IPS DF 6.9 (cell line): ENCODE data around the gene MEIKIN.
"Not testable (repeated sequence)": the region's sequence is repeated elsewhere in the genome, so short reads cannot be mapped to it uniquely, and the experiment has no call there.

Experiments used
- DNase-seq: peaks from one replicate; pipeline ENCODE4 v3.0.0-alpha.2; 2013; ENCODE audit warnings: low read depth, low spot score
- H3K27ac ChIP-seq: one replicate; pipeline ENCODE4 v1.5.1; 2013; ENCODE audit warnings: low read length, control low read depth
- H3K27me3 ChIP-seq: 2 replicates; pipeline ENCODE4 v1.6.1; 2013; ENCODE audit warnings: mild to moderate bottlenecking, low read length; ENCODE audit not compliant: control insufficient read depth, insufficient read depth
- H3K36me3 ChIP-seq: 2 replicates; pipeline ENCODE4 v1.6.1; 2013; ENCODE audit warnings: low read length; ENCODE audit not compliant: control insufficient read depth, insufficient read depth
- H3K4me1 ChIP-seq: 2 replicates; pipeline ENCODE4 v1.6.1; 2013; ENCODE audit warnings: low read length; ENCODE audit not compliant: control insufficient read depth, insufficient read depth
- H3K4me3 ChIP-seq: 2 replicates; pipeline ENCODE4 v1.5.1; 2013; ENCODE audit warnings: mild to moderate bottlenecking, low read length
- H3K9me3 ChIP-seq: 2 replicates; pipeline ENCODE4 v1.6.1; 2013; ENCODE audit warnings: low read length, inconsistent platforms; ENCODE audit not compliant: control insufficient read depth, insufficient read depth
- WGBS: extraction: QIAGEN DNeasy Blood & Tissue Kit; methylation state at CpG from one replicate; pipeline ENCODE4 v1.1.7; 2013; ENCODE audit warnings: mixed read lengths, missing lambda C conversion rate; ENCODE audit not compliant: insufficient read length, insufficient coverage; 5-methylcytosine and 5-hydroxymethylcytosine counted together

MEIKIN gene

GRCh38 chr5:131854134-131854533 is 91.3 kb downstream of the MEIKIN start:
- Histone ChIP-seq H3K4me3 (no peak overlapping the region), H3K36me3 (no peaks in the 10 kb centered on the region), H3K27me3 (no peaks in the 10 kb centered on the region), H3K27ac (no peak overlapping the region), H3K4me1 (no peaks in the 10 kb centered on the region), H3K9me3 (no peaks in the 10 kb centered on the region)
- no peak for DNase-seq

GRCh38 chr5:131848662-131849061 is 96.8 kb downstream of the MEIKIN start:
- H3K27me3 ChIP-seq, result no peaks in the 10 kb centered on the region
- no peak overlapping the region for H3K4me3 ChIP-seq
- H3K36me3 ChIP-seq, result no peaks in the 10 kb centered on the region
- H3K9me3 ChIP-seq, result no peaks in the 10 kb centered on the region
- no peak for DNase-seq
- H3K4me1 ChIP-seq, result no peaks in the 10 kb centered on the region
- no peak overlapping the region for H3K27ac ChIP-seq
- no CpG with 5 or more reads among the region's 2 CpGs for WGBS

GRCh38 chr5:131846536-131846935 is 98.9 kb downstream of the MEIKIN start:
- Histone ChIP-seq H3K9me3 (no peaks in the 10 kb centered on the region), H3K27ac (no peak overlapping the region), H3K4me1 (no peaks in the 10 kb centered on the region), H3K36me3 (no peaks in the 10 kb centered on the region), H3K4me3 (no peak overlapping the region), H3K27me3 (no peaks in the 10 kb centered on the region)
- no CpG with 5 or more reads among the region's 1 CpG for WGBS
- DNase-seq, result no peak

GRCh38 chr5:131845828-131846227 is 99.6 kb downstream of the MEIKIN start:
- Histone ChIP-seq H3K27me3 (no peaks in the 10 kb centered on the region), H3K4me1 (no peaks in the 10 kb centered on the region), H3K4me3 (no peak overlapping the region), H3K36me3 (no peaks in the 10 kb centered on the region), H3K27ac (no peak overlapping the region), H3K9me3 (no peaks in the 10 kb centered on the region)
- no peak for DNase-seq

- H3K4me1 ChIP-seq, H3K4me3 ChIP-seq, H3K27me3 ChIP-seq, H3K9me3 ChIP-seq, DNase-seq, H3K36me3 ChIP-seq, H3K27ac ChIP-seq: not testable (repeated sequence)
- no CpG with 5 or more reads among the region's 1 CpG for WGBS
Measured at GRCh38 chr5:131842971-131843370, 102.5 kb downstream of the MEIKIN start.

- not testable (repeated sequence) for H3K9me3 ChIP-seq, H3K4me3 ChIP-seq, H3K27ac ChIP-seq, H3K4me1 ChIP-seq, H3K36me3 ChIP-seq, H3K27me3 ChIP-seq, DNase-seq
- WGBS, result no CpG with 5 or more reads among the region's 2 CpGs
Measured at GRCh38 chr5:131832702-131833101, 112.8 kb downstream of the MEIKIN start.

- Histone ChIP-seq H3K4me1 (no peaks in the 10 kb centered on the region), H3K36me3 (no peaks in the 10 kb centered on the region), H3K9me3 (no peaks in the 10 kb centered on the region; the same call in 1 of the 2 replicates), H3K27me3 (no peaks in the 10 kb centered on the region), H3K27ac (no peak overlapping the region), H3K4me3 (no peak overlapping the region)
- no peak for DNase-seq
- no CpG with 5 or more reads among the region's 2 CpGs for WGBS
Measured at GRCh38 chr5:131825404-131826013, 120.0 kb downstream of the MEIKIN start.

- no peak overlapping the region for H3K4me3 ChIP-seq
- WGBS, result no CpG with 5 or more reads among the region's 1 CpG
Measured at GRCh38 chr5:131824631-131825030, 120.8 kb downstream of the MEIKIN start.

GRCh38 chr5:131821221-131821620 is 124.2 kb downstream of the MEIKIN start:
- DNase-seq, result no peak
- Histone ChIP-seq H3K4me1 (no peaks in the 10 kb centered on the region), H3K27me3 (no peaks in the 10 kb centered on the region), H3K36me3 (no peaks in the 10 kb centered on the region), H3K4me3 (no peak overlapping the region), H3K9me3 (no peaks in the 10 kb centered on the region), H3K27ac (no peak overlapping the region)
- no CpG with 5 or more reads among the region's 1 CpG for WGBS

More at GRCh38 chr5:131824631-131825030, 120.8 kb downstream of the MEIKIN start:
- no peaks in the 10 kb centered on the region for H3K36me3 ChIP-seq
- no peaks in the 10 kb centered on the region for H3K4me1 ChIP-seq
- no peak overlapping the region for H3K27ac ChIP-seq
- DNase-seq, result no peak
- no peaks in the 10 kb centered on the region; the same call in 1 of the 2 replicates for H3K9me3 ChIP-seq
- no peaks in the 10 kb centered on the region for H3K27me3 ChIP-seq

GRCh38 chr5:131818001-131818724 is 127.3 kb downstream of the MEIKIN start:
- DNase-seq, result no peak
- Histone ChIP-seq H3K9me3 (no peaks in the 10 kb centered on the region), H3K4me1 (peaks cover 1% of the 10 kb centered on the region; the same call in 1 of the 2 replicates), H3K4me3 (no peak overlapping the region), H3K36me3 (no peaks in the 10 kb centered on the region), H3K27me3 (no peaks in the 10 kb centered on the region), H3K27ac (no peak overlapping the region)
- WGBS, result no CpG with 5 or more reads among the region's 2 CpGs

GRCh38 chr5:131814990-131815389 is 130.5 kb downstream of the MEIKIN start:
- WGBS, result no CpG with 5 or more reads among the region's 2 CpGs
- Histone ChIP-seq H3K4me1 (peaks cover 1% of the 10 kb centered on the region; the same call in 1 of the 2 replicates), H3K27me3 (no peaks in the 10 kb centered on the region), H3K27ac (no peak overlapping the region), H3K4me3 (no peak overlapping the region), H3K9me3 (no peaks in the 10 kb centered on the region), H3K36me3 (no peaks in the 10 kb centered on the region)
- peak; percentile 9 for DNase-seq
